GM18520 (cell line): ENCODE data around the gene PIGO.

ENCODE experiments used
- ATAC-seq: cut with Tn5 transposase; IDR thresholded peaks from one replicate; pipeline ENCODE4 v1.9.1; 2021; ENCODE audit not compliant: unreplicated experiment

PIGO gene

GRCh38 chr9:35107297-35108290, 11.2 kb upstream of the PIGO start:
- no peak for ATAC-seq

DNA sequence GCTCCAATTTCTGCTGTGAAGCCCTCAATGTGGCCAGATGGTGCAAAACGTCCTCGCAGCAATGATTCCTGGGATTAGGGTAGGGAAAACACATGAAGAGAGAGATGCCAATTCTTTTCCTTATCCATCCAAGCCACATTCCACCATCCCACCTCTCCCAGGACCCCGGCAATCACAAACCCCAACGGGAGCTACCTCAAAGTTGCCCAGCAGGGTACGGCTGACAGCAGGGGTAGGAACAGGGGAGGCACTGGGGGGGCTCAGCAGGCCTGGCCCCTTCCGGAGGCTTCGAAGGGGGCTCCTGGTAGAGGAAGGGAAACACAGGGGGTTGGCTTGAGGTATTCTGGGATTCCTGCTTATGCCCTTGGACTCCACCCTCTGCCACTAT, 9.9 kb upstream of the PIGO start:
- no peak for ATAC-seq

DNA sequence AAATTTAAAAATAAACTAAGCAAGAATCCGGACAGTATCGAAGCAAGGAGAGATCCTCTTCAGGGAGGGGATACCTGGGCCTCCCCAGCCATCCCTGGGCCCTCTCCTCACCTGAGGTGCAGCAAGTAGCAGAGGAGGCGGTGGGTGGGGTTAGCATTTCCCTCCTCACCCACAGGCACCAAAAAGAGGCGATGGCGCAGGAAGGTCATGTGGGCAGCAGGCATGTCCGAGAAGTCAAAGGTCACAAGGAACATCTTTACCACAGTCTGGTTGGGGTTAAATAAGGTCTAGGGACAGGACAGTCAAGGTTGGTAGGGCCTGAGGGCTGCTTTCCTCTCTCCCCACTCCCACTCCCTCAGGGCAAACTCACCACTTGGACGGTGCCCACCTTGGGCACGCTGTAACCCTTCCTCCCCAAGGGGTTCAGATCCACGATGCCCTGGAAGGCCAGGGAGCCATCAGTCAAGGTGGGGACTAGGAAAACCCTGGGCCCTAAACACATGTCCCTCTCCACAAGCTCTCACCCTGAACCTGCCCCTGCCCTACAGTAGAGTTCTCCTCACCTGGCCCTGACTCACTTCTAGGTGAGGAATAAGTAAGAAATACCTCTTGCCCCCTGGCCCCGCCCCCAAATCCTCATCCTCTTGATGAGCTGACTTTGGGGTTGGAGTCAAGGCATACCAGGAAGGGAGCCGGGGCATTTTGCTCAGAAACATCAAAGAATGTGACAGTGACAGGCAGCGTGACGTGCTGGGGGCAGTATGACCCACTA, 9.4 kb upstream of the PIGO start:
- no peak for ATAC-seq

GRCh38 chr9:35105126-35105525, 8.7 kb upstream of the PIGO start:
- no peak for ATAC-seq

DNA sequence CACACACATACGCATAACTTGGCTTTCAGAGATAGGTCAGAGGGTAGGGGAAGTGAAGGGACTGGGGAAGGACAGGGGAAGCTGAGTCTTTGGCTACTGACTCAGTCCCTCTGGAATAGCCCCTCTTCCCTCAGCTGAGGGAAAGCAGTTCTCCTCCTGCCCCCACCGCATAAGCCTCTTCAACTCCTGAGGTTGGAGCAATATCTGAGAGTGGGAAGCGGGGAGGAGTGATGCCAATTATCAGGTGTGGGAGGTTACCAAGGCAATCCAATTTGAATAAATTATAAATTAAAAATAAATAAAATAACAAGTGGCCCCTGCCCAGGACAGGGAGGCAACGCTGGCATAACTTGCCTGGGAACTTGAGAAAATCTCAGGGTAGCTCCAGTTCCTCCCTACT, 8.2 kb upstream of the PIGO start:
- no peak for ATAC-seq

DNA sequence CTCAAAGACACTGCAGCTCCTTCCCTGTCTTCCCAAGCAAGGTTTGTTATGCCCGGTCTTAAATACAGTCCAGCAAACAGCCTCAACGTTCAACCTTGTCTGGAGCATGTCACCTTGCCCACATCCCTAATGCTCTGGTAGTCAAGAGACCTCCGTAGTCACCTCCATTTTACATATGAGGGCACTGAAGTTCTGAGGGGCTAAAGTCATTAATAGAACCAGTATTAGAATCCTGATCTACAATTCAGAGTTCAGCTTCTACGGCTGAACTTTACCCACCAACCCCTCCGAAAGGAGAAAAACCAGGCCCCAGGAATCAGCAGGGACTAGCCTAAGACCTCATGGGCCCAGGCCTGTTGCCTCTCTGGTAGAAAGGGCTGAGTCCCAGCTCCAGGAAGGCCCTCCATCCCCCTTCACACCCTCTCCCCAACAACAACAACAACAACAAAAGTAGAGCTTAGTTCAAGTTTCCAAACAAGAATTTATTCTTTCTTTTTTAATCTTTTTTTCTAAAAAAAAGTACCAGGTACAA, 7.3 kb upstream of the PIGO start:
- ATAC-seq, result no peak

- ATAC-seq, result peak; percentile 85
Measured at GRCh38 chr9:35102769-35103659, 6.6 kb upstream of the PIGO start, which contains the start of gene STOML2. Gene STOML2, minus strand, starts transcription at chr9:35103131. Its CDS starts 37 bp downstream, at chr9:35103094.

DNA sequence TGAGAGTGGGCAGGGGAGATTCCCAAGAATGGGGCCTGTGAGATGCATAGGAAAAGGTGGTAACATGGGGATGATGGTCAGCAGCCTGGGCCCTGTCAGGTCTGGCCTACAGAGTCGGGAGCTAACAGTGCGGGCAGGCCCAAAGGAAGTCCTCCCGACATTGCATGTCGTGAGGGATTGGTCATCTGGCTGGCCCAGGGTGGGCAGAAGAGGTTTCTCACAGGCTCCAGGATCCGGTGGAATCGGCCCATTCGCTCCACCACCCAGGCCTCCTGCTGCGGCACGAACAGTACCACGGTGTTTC, 6.0 kb upstream of the PIGO start:
- ATAC-seq, result no peak

GRCh38 chr9:35097573-35097972, 1.2 kb upstream of the PIGO start:
- ATAC-seq, result no peak

DNA sequence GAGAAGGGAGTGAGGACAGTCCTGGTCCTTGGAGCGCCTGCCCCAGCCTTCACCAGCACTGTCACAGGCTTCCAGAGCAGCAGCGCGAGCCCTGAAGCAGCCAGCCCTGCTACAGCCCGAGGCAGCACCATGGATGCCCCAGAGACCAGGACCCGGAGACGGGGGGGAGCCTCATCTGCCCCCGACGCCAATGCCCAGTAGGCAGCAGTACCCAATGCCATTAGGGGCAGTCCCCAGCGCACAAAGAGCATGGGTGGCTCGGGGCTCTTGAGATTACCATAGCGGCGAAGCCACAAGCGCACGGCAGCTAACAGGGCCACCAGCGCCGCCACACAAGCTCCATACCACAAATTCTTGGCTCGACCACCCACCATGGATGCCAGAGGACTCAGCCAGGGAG, 4.9 kb downstream of the PIGO start:
- ATAC-seq, result no peak

GRCh38 chr9:35089434-35089833, 7.0 kb downstream of the PIGO start:
- no peak for ATAC-seq

DNA sequence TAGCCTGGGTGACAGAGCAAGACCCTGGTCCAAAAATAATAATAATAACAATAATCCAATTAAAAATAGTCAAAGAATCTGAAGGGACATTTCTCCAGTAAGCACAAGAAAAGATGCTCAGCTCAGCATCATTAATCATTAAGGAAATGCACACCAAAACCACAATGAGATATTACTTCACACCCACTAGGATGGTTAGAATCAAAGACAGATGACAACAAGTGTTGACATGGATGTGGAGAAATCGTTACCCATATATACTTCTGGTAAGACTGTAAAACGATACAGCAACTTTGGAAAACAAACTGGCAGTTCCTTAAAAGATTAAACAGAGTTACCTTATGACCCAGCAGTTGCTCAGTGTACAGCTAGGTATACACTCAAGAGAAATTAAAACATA, 11.3 kb downstream of the PIGO start:
- ATAC-seq, result no peak

DNA sequence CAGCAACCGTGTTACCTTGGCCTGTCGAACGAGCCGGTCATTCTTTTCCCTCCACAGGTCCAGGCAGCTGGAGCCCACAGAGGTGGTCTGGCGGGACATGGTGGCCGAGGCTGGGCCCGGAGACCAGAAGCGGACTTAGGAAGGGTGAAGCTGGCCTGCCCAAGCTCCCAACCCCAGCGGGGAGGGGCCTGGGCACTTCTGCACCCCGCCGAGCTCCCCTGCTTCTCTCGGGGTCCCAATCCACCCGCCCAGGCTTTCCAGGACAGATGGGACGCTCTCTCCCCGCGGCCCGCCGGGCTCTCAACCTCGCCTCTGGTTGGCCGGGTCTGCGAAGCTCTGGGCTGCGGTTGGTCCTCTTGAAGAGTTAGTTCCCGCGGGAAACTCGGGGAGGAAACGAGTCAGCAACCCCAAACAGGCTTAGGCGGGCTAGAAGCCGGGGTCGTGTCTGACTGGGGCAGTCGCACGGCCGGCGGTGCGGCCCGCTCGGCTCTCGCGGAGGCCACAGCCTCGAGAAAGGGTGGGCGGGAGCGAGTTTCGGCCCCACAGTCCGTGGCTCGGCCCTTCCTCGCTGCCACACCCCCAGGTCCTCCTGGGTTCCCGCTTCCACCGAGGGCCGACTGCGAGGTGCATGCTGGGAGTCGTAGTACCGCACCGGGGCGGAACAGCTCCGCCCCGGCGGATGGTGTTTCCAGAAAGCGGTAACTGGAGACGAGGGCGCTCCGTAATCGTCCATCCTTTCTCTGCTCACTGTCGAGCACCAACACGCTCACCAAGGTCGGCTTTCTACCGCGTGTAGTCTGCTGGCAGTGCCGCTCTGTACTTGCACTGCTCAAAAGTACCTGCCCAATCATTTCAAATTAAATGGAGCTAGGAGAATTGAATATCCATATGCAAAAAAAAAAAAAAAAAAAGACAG, 16.7 kb downstream of the PIGO start, which contains the start of gene FANCG:
FANCG (minus strand) TSS at position 517 of the 916 bp plus-strand sequence; CDS start at position 99, 418 bp downstream.
- ATAC-seq, result peak; percentile 82

GRCh38 chr9:35079041-35079425, 17.4 kb downstream of the PIGO start:
- ATAC-seq, result no peak

DNA sequence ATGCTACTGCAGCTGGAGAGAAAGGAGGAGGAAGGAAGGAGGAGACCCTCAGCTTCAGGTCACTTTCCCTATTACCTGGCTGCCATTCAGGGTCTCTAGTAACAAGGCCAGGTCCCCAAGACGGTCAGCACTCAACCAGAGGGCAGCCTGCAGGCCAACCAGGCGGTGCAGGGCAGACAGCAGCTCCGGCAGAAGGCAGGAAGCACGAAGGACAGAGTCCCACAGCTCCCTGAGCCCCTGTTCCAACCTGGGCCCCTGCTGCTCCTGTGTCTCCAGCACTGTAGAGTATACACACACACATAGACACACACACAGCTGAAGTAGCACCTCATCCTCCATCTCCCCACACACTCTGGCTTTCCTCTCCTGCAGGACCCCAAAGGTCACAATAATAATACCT, 18.3 kb downstream of the PIGO start:
- ATAC-seq, result no peak

- no peak for ATAC-seq
Measured at GRCh38 chr9:35076848-35077247, 19.5 kb downstream of the PIGO start.

- no peak for ATAC-seq
Measured at GRCh38 chr9:35075358-35075757, 21.0 kb downstream of the PIGO start.

- no peak for ATAC-seq
Measured at GRCh38 chr9:35074791-35075190, 21.6 kb downstream of the PIGO start.

- ATAC-seq, result no peak
Measured at GRCh38 chr9:35074141-35074540, 22.2 kb downstream of the PIGO start.

GRCh38 chr9:35073279-35073612, 23.1 kb downstream of the PIGO start:
- no peak for ATAC-seq
